Activated CD4-positive, alpha-beta T cell treated with anti-CD3 and anti-CD28 coated beads, Interleukin-2, amount 50 U/mL, for 48 hours (primary cell): Measurements from ENCODE around the gene CLPTM1L.
"Not testable (repeated sequence)": the region's sequence is repeated elsewhere in the genome, so short reads cannot be mapped to it uniquely, and the experiment has no call there.

Experiments
- DNase-seq, 2 experiments: peaks; one replicate each; pipeline ENCODE4 v3.0.0-alpha.2; 2020

Gene CLPTM1L

GRCh38 chr5:1338506-1339070 is 6.3 kb downstream of the CLPTM1L start:
- no peak for DNase-seq

- DNase-seq = no peak
Measured at GRCh38 chr5:1338196-1338490, 6.8 kb downstream of the CLPTM1L start.

- no peak for DNase-seq
Measured at GRCh38 chr5:1337489-1338195, 7.3 kb downstream of the CLPTM1L start.

- DNase-seq = no peak
Measured at GRCh38 chr5:1336749-1337488, 8.0 kb downstream of the CLPTM1L start.

- DNase-seq = no peak
Measured at GRCh38 chr5:1336106-1336561, 8.8 kb downstream of the CLPTM1L start.

- DNase-seq = no peak
Measured at GRCh38 chr5:1335540-1336095, 9.3 kb downstream of the CLPTM1L start.

- DNase-seq = no peak
Measured at GRCh38 chr5:1334831-1335539, 9.9 kb downstream of the CLPTM1L start.

GRCh38 chr5:1333986-1334385 is 10.9 kb downstream of the CLPTM1L start:
- DNase-seq = no peak

- not testable (repeated sequence) for DNase-seq
Measured at GRCh38 chr5:1333286-1333685, 11.6 kb downstream of the CLPTM1L start.

- no peak for DNase-seq
Measured at GRCh38 chr5:1332461-1333001, 12.4 kb downstream of the CLPTM1L start.

- DNase-seq = no peak
Measured at GRCh38 chr5:1331861-1332405, 13.0 kb downstream of the CLPTM1L start.

GRCh38 chr5:1330847-1331831 is 13.8 kb downstream of the CLPTM1L start:
- DNase-seq = no peak

GRCh38 chr5:1330146-1330846 is 14.6 kb downstream of the CLPTM1L start:
- DNase-seq = no peak

- DNase-seq = no peak
Measured at GRCh38 chr5:1329111-1329579, 15.8 kb downstream of the CLPTM1L start.

GRCh38 chr5:1328237-1329110 is 16.4 kb downstream of the CLPTM1L start:
- DNase-seq = not testable (repeated sequence)

GRCh38 chr5:1326901-1327756 is 17.8 kb downstream of the CLPTM1L start:
- DNase-seq = not testable (repeated sequence)

- DNase-seq = not testable (repeated sequence)
Measured at GRCh38 chr5:1326532-1326875, 18.4 kb downstream of the CLPTM1L start.

GRCh38 chr5:1325870-1326531 is 18.9 kb downstream of the CLPTM1L start:
- no peak for DNase-seq
